LNCaP clone FGC (cell line): ENCODE data around the gene ASTN2.

Source experiments
- DNase-seq: peaks from one replicate; pipeline ENCODE4 v3.0.0-alpha.2; 2011; ENCODE audit warnings: low read depth
- H3K4me3 ChIP-seq: 2 replicates; pipeline ENCODE4 v1.5.1; 2011; ENCODE audit warnings: mild to moderate bottlenecking, low read depth, low read length, control low read depth
- TF ChIP-seq, protein P1 (sequence below): IDR thresholded peaks from 2 replicates; pipeline ENCODE4 v1.5.1; 2012; ENCODE audit warnings: mild to moderate bottlenecking; ENCODE audit not compliant: control insufficient read depth, insufficient read depth; ENCODE audit errors: extremely low read depth

ASTN2 gene

DNA sequence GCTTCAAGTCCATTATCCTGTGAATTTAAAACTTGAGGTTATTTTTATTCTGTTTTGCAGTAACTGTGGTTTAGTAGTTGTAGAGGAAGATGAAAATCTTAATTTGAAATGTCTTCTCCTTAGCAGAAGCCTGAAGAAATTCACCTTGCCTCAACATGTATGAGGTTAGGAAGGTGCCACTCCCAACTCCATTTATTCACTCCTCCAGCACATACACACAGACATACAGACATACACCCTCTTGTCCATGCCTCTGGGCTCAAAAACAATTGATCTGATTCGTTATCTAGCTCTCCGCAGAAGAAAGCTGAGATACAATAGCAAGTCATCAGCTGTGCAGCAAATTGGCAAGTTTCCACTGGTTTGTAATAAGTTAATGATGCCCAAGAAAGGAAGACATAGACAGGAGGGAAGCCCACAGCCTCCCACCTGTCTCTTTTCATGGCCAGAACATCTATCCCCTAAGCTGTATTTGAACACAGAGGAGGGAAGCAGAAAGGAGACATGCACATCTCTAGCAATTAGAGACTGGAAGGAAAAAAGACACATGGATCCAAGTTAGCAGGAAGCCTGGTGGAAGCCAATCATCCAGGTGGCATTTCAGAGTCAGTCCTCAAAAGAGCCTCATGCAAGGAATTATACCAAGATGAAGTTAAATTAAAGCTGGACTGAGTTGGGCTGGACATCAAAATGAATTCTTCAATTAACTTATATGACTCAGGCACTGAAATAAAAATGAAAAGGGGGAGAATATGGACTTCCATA lies 257.9 kb downstream of the ASTN2 start:
- TF ChIP-seq, protein P1, sequence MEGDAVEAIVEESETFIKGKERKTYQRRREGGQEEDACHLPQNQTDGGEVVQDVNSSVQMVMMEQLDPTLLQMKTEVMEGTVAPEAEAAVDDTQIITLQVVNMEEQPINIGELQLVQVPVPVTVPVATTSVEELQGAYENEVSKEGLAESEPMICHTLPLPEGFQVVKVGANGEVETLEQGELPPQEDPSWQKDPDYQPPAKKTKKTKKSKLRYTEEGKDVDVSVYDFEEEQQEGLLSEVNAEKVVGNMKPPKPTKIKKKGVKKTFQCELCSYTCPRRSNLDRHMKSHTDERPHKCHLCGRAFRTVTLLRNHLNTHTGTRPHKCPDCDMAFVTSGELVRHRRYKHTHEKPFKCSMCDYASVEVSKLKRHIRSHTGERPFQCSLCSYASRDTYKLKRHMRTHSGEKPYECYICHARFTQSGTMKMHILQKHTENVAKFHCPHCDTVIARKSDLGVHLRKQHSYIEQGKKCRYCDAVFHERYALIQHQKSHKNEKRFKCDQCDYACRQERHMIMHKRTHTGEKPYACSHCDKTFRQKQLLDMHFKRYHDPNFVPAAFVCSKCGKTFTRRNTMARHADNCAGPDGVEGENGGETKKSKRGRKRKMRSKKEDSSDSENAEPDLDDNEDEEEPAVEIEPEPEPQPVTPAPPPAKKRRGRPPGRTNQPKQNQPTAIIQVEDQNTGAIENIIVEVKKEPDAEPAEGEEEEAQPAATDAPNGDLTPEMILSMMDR: no peak
- H3K4me3 ChIP-seq: no peak overlapping the region
- DNase-seq: no peak

DNA sequence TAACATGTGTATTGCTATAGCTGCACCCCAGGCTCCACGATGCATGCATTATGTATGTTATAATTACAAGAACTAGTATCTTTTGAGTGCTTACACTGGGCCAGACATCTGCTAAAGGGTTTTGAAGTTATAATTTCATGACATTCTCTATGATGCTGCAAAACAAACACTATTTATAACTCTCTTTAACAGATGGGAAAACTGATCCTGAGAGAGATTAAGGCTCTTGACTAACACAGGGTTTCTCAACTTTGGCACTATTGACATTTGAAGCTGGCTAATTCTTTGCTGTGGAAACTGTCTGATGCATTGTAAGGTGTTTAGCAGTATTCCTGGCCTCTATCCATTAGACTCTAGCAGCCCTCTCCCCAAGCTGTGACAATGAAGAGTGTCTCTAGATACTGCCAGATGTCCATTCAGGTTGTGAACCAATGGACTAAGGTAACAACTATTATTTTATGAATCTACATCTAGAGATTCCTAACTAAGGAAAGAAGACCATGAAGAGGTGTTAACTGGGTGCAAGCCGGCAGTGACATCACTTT lies 258.6 kb downstream of the ASTN2 start:
- TF ChIP-seq, protein P1: no peak
- DNase-seq: no peak
- no peak overlapping the region for H3K4me3 ChIP-seq

DNA sequence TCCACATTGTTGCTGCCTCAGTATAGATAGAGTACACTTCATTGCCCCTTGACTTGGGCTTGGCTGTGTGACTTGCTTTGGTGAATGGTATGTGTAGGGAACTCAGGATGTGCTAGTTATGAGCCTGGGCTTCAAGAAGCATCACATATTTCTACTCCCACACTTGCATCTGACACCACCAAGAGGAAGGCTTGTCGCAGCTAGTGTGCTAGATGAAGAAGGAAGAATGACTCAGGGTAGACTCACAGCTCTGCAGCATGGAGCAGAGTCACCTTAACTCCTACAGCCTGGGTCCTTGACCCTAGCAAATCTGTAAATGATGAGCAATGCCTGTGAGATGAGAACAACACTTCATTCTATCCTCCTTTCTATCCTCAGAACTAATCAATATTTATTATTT lies 261.8 kb downstream of the ASTN2 start:
- no peak overlapping the region for H3K4me3 ChIP-seq
- no peak for DNase-seq
- TF ChIP-seq, protein P1: no peak

DNA sequence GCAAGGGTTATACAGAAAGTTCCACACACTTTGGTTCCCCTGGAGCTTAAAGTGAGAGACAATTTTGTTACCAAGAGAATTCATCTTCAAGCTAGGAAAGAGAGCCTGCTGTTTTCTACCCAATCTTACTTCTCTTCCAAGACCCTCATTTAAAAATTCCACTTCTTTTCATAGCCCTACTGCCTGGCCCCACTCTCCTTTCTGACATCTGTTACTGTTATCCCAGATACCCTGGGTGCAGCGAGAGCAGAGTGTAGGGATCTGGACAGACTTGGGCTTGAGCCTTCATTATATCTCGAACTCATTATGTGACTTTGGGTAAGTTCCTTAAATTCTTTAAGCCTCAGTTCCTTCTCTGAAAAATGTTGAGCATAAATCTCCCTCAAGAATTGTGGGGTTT lies 263.1 kb downstream of the ASTN2 start:
- TF ChIP-seq, protein P1: no peak
- no peak overlapping the region for H3K4me3 ChIP-seq

DNA sequence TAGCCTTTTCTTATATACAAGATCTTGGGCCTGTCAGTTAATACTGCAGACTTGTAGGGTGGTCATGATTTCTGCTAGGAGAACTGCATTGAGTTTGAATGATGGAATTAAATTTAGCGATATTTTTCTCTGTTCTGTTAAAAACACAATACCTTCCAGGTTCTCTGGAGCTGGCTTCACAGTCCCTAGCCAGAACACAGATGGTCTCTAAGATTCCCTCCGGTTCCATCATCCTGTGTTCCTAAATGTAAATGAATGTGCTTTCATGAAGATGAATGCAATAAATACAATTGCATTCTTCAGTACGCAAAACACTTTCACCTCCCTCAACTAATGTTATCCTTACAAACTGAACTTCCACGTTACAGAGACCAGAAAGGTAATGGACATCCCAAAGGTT lies 264.9 kb downstream of the ASTN2 start:
- no peak for DNase-seq
- TF ChIP-seq, protein P1: no peak
- H3K4me3 ChIP-seq: no peak overlapping the region

More for the DNA sequence above, 263.1 kb downstream of the ASTN2 start:
- no peak for DNase-seq

DNA sequence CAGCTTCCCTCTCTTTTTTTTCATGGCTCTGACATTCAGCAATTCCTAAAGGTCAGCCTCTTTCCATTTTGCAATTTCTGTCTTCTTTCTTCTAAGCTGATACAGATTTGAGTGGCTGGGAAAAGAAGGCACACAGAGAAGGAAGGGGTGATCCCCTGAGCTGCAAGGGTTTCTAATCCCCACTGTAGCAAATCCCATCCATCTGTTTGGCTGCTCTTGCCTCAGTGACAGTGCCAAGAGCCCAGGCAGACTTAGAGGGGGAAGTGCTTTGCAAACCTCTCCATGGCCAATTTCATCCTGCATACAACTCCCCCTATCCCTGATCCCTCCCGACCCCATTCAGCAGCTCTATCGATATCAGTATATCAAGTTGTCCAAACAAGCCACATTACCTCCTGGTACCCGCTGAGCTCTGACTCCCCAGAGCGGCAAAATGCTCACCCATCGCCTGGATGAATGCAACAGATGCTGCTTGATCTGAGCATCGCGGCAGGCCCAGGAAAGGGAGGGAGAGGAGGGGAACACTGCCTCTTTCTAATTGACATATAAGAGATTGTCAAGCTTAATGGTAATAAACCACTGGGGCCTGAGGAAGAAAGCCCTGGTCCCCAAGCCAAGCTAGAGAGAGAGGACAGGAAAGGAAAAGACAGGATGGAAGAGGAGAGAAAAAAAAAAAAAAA lies 268.9 kb downstream of the ASTN2 start:
- no peak overlapping the region for H3K4me3 ChIP-seq
- TF ChIP-seq, protein P1: no peak
- DNase-seq: no peak
